ENCODE measurements around the gene RDH8.

The RDH8 gene

GRCh38 chr19:10006752-10007323 is 6.4 kb upstream of the RDH8 start:
- Histone ChIP-seq H3K9me3 (ENCODE audit: insufficient read depth, low read depth, low read length) (no peaks in the 10 kb centered on the region), H3K9ac (ENCODE audit: low read depth, low read length) (no peak overlapping the region), H3K27ac (ENCODE audit: low read length) (no peak overlapping the region), H3K4me1 (ENCODE audit: insufficient read depth, low read length) (peaks cover 4% of the 10 kb centered on the region), H3K36me3 (ENCODE audit: insufficient read depth, low read depth, low read length) (no peaks in the 10 kb centered on the region), H3K27me3 (ENCODE audit: insufficient read depth, low read length) (peaks cover 38% of the 10 kb centered on the region), H3K4me3 (ENCODE audit: low read length) (no peak overlapping the region)

- H3K4me1 ChIP-seq (ENCODE audit: insufficient read depth, low read length) = peaks cover 4% of the 10 kb centered on the region
- no peak overlapping the region for H3K9ac ChIP-seq (ENCODE audit: low read depth, low read length)
- no peak overlapping the region for H3K27ac ChIP-seq (ENCODE audit: low read length)
- no peaks in the 10 kb centered on the region for H3K36me3 ChIP-seq (ENCODE audit: insufficient read depth, low read depth, low read length)
- H3K27me3 ChIP-seq (ENCODE audit: insufficient read depth, low read length) = peaks cover 45% of the 10 kb centered on the region
- no peaks in the 10 kb centered on the region for H3K9me3 ChIP-seq (ENCODE audit: insufficient read depth, low read depth, low read length)
- no peak overlapping the region for H3K4me3 ChIP-seq (ENCODE audit: low read length)
Measured at GRCh38 chr19:10007371-10008183, 5.7 kb upstream of the RDH8 start.

GRCh38 chr19:10008184-10008765 is 5.0 kb upstream of the RDH8 start:
- Histone ChIP-seq H3K36me3 (ENCODE audit: insufficient read depth, low read depth, low read length) (no peaks in the 10 kb centered on the region), H3K27ac (ENCODE audit: low read length) (no peak overlapping the region), H3K9me3 (ENCODE audit: insufficient read depth, low read depth, low read length) (no peaks in the 10 kb centered on the region), H3K27me3 (ENCODE audit: insufficient read depth, low read length) (peaks cover 50% of the 10 kb centered on the region), H3K9ac (ENCODE audit: low read depth, low read length) (no peak overlapping the region), H3K4me3 (ENCODE audit: low read length) (no peak overlapping the region), H3K4me1 (ENCODE audit: insufficient read depth, low read length) (peaks cover 4% of the 10 kb centered on the region)

GRCh38 chr19:10009714-10010224 is 3.5 kb upstream of the RDH8 start:
- Histone ChIP-seq H3K36me3 (ENCODE audit: insufficient read depth, low read depth, low read length) (no peaks in the 10 kb centered on the region), H3K27me3 (ENCODE audit: insufficient read depth, low read length) (peaks cover 55% of the 10 kb centered on the region), H3K9ac (ENCODE audit: low read depth, low read length) (no peak overlapping the region), H3K27ac (ENCODE audit: low read length) (no peak overlapping the region), H3K4me1 (ENCODE audit: insufficient read depth, low read length) (peaks cover 4% of the 10 kb centered on the region), H3K9me3 (ENCODE audit: insufficient read depth, low read depth, low read length) (no peaks in the 10 kb centered on the region), H3K4me3 (ENCODE audit: low read length) (peak overlapping the region; percentile 27)

- Histone ChIP-seq H3K27ac (ENCODE audit: low read length) (no peak within 1 kb of the TSS), H3K9ac (ENCODE audit: low read depth, low read length) (no peak within 1 kb of the TSS), H3K4me1 (ENCODE audit: insufficient read depth, low read length) (peaks cover 4% of the 10 kb centered on the region), H3K4me3 (ENCODE audit: low read length) (peak within 1 kb of the TSS; percentile 27), H3K36me3 (ENCODE audit: insufficient read depth, low read depth, low read length) (no peaks in the 10 kb centered on the region), H3K27me3 (ENCODE audit: insufficient read depth, low read length) (peaks cover 55% of the 10 kb centered on the region), H3K9me3 (ENCODE audit: insufficient read depth, low read depth, low read length) (no peaks in the 10 kb centered on the region)
Measured at GRCh38 chr19:10010247-10010691, 3.0 kb upstream of the RDH8 start, which contains the start of gene COL5A3. TSS of gene COL5A3 (minus strand) at chr19:10010504. CDS start at chr19:10010385, 119 bp downstream.

- no peak overlapping the region for H3K27ac ChIP-seq (ENCODE audit: low read length)
- no peak overlapping the region for H3K4me3 ChIP-seq (ENCODE audit: low read length)
- H3K4me1 ChIP-seq (ENCODE audit: insufficient read depth, low read length) = peaks cover 4% of the 10 kb centered on the region
- H3K36me3 ChIP-seq (ENCODE audit: insufficient read depth, low read depth, low read length) = no peaks in the 10 kb centered on the region
- H3K9me3 ChIP-seq (ENCODE audit: insufficient read depth, low read depth, low read length) = no peaks in the 10 kb centered on the region
- peaks cover 55% of the 10 kb centered on the region for H3K27me3 ChIP-seq (ENCODE audit: insufficient read depth, low read length)
- H3K9ac ChIP-seq (ENCODE audit: low read depth, low read length) = no peak overlapping the region
Measured at GRCh38 chr19:10010939-10011338, 2.3 kb upstream of the RDH8 start.

- no peak overlapping the region for H3K27ac ChIP-seq (ENCODE audit: low read length)
- peaks cover 4% of the 10 kb centered on the region for H3K4me1 ChIP-seq (ENCODE audit: insufficient read depth, low read length)
- H3K9ac ChIP-seq (ENCODE audit: low read depth, low read length) = no peak overlapping the region
- H3K9me3 ChIP-seq (ENCODE audit: insufficient read depth, low read depth, low read length) = no peaks in the 10 kb centered on the region
- peaks cover 55% of the 10 kb centered on the region for H3K27me3 ChIP-seq (ENCODE audit: insufficient read depth, low read length)
- H3K36me3 ChIP-seq (ENCODE audit: insufficient read depth, low read depth, low read length) = no peaks in the 10 kb centered on the region
- H3K4me3 ChIP-seq (ENCODE audit: low read length) = no peak overlapping the region
Measured at GRCh38 chr19:10011974-10012373, 1.3 kb upstream of the RDH8 start.

- H3K27me3 ChIP-seq (ENCODE audit: insufficient read depth, low read length) = peaks cover 43% of the 10 kb centered on the region
Measured at GRCh38 chr19:10013834-10014618, 743 bp downstream of the RDH8 start.

GRCh38 chr19:10018263-10018662 is 5.0 kb downstream of the RDH8 start:
- H3K4me3 ChIP-seq (ENCODE audit: low read length) = no peak overlapping the region
- H3K9me3 ChIP-seq (ENCODE audit: insufficient read depth, low read depth, low read length) = no peaks in the 10 kb centered on the region
- no peak overlapping the region for H3K9ac ChIP-seq (ENCODE audit: low read depth, low read length)
- no peaks in the 10 kb centered on the region for H3K4me1 ChIP-seq (ENCODE audit: insufficient read depth, low read length)
- no peaks in the 10 kb centered on the region for H3K36me3 ChIP-seq (ENCODE audit: insufficient read depth, low read depth, low read length)
- H3K27me3 ChIP-seq (ENCODE audit: insufficient read depth, low read length) = peaks cover 5% of the 10 kb centered on the region; the same call in 1 of the 2 replicates
- H3K27ac ChIP-seq (ENCODE audit: low read length) = no peak overlapping the region

More at GRCh38 chr19:10013834-10014618, 743 bp downstream of the RDH8 start:
- H3K9me3 ChIP-seq (ENCODE audit: insufficient read depth, low read depth, low read length) = no peaks in the 10 kb centered on the region
- no peak overlapping the region for H3K27ac ChIP-seq (ENCODE audit: low read length)
- no peaks in the 10 kb centered on the region for H3K36me3 ChIP-seq (ENCODE audit: insufficient read depth, low read depth, low read length)
- H3K4me1 ChIP-seq (ENCODE audit: insufficient read depth, low read length) = peaks cover 4% of the 10 kb centered on the region
- H3K9ac ChIP-seq (ENCODE audit: low read depth, low read length) = no peak overlapping the region
- H3K4me3 ChIP-seq (ENCODE audit: low read length) = no peak overlapping the region

GRCh38 chr19:10018786-10019185 is 5.5 kb downstream of the RDH8 start:
- Histone ChIP-seq H3K4me1 (ENCODE audit: insufficient read depth, low read length) (no peaks in the 10 kb centered on the region), H3K27ac (ENCODE audit: low read length) (no peak overlapping the region), H3K9me3 (ENCODE audit: insufficient read depth, low read depth, low read length) (no peaks in the 10 kb centered on the region), H3K36me3 (ENCODE audit: insufficient read depth, low read depth, low read length) (no peaks in the 10 kb centered on the region), H3K9ac (ENCODE audit: low read depth, low read length) (no peak overlapping the region), H3K4me3 (ENCODE audit: low read length) (no peak overlapping the region), H3K27me3 (ENCODE audit: insufficient read depth, low read length) (no peaks in the 10 kb centered on the region; the same call in 1 of the 2 replicates)

GRCh38 chr19:10019246-10019645 is 6.0 kb downstream of the RDH8 start:
- H3K27me3 ChIP-seq (ENCODE audit: insufficient read depth, low read length) = no peaks in the 10 kb centered on the region
- H3K27ac ChIP-seq (ENCODE audit: low read length) = no peak overlapping the region
- H3K9me3 ChIP-seq (ENCODE audit: insufficient read depth, low read depth, low read length) = no peaks in the 10 kb centered on the region

More at GRCh38 chr19:10019246-10019645, 6.0 kb downstream of the RDH8 start:
- H3K36me3 ChIP-seq (ENCODE audit: insufficient read depth, low read depth, low read length) = no peaks in the 10 kb centered on the region
- no peak overlapping the region for H3K9ac ChIP-seq (ENCODE audit: low read depth, low read length)
- no peaks in the 10 kb centered on the region for H3K4me1 ChIP-seq (ENCODE audit: insufficient read depth, low read length)
- H3K4me3 ChIP-seq (ENCODE audit: low read length) = no peak overlapping the region
